Measurements from ENCODE around the gene P2RX1.

Gene P2RX1

DNA sequence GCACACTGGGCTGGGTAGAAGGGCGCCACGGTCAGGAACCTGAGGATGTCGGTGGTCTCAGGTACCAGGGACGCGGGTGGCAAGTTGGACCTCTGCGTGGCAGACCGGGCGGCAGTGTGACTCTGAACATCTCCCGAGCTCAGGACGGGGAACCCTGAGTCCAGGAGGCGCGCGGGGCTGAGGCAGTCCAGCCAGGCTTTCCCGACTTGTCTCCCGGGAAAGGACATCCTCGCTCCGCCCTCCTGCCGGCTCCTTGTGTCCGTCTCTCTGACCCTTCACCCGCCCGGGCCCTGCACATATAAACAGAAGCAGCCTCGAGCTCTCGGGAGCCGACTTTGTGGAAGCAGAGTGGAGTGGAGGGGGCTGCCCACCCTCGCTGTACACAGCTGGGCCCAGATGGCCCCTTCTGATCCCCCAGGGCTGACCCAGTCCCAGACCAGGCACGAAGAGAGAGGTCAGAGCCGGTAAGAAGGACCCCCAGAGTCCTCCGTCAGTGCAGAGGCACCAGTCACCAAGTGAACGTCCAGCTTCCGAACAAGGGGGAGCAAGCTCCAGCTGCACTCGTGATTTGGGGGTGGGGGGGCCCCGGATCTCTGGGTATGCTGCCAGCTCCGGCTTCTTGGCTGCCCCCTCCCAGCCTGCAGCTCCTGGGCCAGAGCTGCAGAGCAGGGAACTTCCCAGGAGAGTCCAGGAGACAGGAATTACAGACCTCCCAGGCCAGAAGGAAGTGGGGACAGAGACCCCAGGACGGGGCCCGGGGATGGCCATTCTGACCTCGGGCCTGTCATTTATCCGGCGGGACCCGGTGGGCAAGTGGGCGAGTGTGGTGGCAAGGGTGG is 8.5 kb upstream of the P2RX1 start:
- no peak for DNase-seq

DNA sequence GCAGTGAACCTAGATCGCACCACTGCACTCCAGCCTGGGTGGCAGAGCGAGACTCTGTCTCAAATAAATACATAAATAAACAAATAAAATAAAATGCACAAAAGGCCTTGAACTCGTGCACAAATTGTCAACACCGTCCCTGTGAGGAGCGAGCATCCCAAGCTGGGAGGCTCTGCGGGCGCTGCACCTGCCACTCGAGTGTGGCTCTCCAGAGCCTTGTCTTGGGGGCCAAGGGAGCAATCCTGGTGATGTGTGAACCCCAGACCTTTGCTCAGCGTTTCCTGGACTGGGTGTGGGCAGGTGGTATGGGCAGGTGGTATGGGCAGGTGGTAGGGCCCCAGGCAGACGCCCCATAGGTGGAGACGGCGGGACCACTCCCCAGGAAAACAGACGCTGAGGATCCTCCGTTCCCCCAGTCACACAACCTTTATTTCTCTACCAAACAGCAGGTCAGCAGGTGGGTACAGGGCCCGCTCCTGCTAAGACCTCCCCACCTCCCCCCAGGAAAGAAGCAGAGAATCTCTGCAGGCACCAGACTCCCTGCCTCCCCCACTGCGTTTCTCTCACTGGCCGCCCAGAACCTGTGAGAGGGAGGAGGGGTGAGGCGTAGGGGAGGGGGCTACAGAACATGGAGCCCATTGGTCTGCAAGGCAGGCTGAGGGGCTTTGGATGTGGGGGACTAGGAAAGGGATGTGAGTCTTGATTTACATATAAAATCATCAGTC is 7.4 kb upstream of the P2RX1 start:
- DNase-seq, result no peak

- DNase-seq, result no peak
Measured at GRCh38 chr17:3922765-3923164, 6.5 kb upstream of the P2RX1 start.

DNA sequence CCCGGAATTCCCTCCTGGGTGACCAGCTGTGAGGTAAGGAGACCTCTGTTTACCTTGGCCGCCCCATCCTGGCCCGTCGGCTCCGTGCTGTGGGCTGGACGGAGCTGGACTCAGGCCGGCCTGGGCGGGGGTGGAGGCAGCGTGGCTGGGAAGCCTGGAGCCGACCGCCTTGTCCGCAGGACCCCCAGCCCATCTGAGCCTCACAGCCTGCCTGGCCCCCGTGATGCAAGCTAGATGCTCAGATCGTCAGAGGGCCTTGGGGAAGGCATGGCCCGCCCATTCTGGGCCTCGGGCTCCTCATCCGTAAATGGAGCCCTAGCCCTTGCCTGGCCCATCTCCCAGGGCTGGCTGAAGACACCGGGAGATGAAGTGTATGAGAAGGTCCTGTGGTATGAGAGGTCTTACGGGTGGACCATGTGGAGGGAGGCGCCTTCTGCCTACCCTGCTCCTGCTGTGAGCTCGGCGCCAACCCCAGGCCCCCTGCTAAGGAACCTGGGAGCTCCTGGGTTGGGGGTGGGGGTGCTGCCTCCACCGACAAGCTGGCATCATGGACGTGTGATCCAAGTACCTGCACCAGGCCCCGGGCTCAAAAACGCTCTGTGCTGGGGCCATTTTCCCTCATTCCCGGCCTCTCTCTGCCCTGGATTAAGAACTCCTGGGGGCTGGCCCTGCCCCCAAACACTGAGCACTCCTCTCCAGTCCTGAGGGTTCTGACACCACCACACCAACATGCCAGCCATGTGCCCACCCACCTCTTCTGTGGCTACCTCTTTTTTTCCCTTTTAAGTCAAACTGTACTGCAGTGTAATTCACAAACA is 5.4 kb upstream of the P2RX1 start:
- no peak for DNase-seq

DNA sequence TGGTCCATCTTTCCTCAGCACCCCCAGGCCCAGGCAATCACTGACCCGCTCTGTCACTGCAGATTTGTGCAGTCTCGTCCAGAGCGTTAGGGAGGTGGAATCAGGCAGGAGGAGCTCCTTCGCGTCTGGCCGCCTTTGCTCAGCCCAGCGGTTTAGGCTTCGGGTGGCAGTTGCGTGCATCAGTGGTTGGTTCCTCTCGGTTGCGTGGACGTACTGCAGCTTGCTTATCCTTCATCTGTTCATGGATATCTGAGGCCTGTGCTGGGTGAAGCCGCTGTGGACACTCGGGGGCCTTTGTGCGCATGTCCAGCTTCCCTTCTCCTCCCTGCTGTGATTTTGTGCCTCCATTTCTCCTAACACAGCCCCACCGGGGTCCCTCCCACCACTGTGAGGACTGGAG is 4.7 kb upstream of the P2RX1 start:
- DNase-seq, result no peak

- DNase-seq, result no peak
Measured at GRCh38 chr17:3919123-3919624, 2.9 kb upstream of the P2RX1 start.

DNA sequence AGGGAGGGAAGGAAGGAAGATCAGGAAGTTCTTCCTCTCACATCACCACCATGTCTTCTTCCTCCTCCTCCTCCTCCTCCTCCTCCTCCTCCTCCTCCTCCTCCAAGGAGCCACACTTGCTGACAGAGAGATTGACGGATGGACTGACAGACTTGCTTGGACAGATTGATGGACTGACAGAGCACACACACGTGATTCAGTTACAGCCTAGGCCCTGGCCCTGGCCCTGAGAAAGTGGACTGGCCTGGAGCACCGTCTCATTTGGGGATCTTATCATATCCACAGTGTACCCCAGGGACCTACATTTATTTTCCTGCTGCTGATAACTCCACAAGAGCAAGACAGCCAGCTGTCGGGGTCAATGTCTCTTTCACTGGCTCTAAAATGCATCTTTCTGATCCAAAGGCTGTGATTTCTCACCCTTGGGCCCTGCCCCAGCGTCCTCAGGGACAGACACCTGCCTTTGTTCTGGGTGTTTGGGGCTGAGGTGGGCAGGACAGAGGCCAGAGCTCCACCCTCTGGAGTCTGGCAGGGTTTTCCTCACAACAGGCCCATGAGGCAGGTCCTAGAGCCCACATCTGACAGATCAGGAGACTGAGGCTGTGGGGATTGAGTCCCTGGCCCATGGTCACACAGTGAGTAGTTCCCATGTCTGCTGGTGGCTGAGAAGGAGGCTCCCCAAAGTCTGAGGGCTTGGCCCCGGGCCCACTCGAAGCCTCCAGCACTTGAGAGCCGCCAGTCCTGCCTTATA is 2.3 kb upstream of the P2RX1 start:
- DNase-seq, result no peak

GRCh38 chr17:3917391-3917931 is 1.2 kb upstream of the P2RX1 start:
- DNase-seq, result no peak

- no peak for DNase-seq
Measured at GRCh38 chr17:3916825-3917224, 560 bp upstream of the P2RX1 start.

DNA sequence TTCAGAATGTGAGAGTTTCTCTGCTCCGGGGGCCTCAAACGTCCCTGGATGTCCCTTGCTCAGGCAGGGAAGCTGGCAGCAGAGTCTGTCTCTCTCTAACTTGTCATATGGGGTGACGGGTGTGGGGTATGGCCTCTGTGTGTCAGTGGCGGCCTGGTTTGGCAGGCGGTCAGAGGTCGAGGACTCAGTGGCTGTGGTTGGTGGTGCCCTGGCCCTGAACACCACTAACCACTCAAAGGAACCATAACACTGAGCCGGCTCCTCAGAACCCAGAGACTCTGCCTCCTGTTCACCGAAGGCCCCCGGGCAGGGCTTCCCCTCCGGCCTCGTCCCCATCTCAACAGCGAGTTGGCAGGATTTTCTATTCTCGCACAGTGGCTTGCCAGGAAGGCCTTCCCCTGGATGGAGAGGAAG is 677 bp downstream of the P2RX1 start:
- DNase-seq, result no peak

DNA sequence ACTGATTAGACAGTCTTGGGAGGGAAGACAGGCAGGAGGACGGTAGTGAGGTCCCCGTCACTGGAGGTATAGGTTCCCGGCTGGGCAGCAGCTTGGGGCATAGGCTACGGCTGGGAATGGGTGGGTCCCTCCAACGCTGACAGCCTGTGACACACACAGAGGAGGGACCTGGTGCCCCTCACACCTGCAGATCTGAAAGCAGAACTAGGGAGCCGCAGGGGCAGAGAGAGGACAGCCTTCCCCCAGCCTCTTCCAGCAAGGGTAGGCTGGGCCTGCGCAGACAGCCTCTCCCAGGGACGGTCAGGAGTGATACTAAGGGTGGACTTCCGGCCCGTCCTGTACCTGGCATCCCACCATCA is 2.0 kb downstream of the P2RX1 start:
- no peak for DNase-seq

DNA sequence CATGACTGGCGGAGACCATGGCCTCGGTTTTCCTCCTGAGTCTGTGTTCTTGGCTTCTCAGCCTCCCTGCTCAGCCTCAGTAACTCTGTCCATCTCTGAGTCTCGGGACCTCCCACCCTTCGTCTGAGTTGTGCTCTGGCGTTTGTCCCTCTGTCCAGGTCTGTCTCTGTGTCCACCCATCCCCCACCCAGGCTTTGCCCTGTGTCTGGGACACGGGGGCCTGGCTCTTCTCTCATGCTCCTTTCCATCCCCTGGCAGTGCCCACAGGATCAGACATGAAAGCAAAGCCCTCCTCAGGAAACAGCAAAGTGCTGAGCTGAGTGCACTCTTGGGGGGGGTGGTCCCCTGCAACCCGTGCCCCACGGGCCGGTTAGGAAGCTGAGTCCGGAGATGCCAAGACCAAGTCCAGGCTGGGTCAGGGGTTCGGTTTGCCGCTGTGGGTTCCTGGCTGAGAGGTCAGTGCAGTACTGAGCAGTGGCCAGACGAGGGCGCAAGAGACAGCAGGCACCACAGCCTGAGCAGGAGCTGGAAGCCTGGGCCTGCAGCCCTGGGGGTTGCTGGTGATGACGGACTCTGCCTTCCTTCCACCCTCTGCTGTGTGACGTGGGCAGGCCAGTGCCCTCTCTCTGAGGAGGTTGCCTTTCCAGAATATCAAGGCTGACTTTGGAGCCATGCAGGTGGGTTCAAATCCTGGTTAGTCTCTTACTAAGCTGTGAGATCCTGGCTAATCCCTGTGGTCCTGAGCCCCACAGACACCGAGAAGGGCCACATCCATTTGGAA is 2.5 kb downstream of the P2RX1 start:
- DNase-seq, result peak; percentile 74

GRCh38 chr17:3912827-3913226 is 3.4 kb downstream of the P2RX1 start:
- no peak for DNase-seq

DNA sequence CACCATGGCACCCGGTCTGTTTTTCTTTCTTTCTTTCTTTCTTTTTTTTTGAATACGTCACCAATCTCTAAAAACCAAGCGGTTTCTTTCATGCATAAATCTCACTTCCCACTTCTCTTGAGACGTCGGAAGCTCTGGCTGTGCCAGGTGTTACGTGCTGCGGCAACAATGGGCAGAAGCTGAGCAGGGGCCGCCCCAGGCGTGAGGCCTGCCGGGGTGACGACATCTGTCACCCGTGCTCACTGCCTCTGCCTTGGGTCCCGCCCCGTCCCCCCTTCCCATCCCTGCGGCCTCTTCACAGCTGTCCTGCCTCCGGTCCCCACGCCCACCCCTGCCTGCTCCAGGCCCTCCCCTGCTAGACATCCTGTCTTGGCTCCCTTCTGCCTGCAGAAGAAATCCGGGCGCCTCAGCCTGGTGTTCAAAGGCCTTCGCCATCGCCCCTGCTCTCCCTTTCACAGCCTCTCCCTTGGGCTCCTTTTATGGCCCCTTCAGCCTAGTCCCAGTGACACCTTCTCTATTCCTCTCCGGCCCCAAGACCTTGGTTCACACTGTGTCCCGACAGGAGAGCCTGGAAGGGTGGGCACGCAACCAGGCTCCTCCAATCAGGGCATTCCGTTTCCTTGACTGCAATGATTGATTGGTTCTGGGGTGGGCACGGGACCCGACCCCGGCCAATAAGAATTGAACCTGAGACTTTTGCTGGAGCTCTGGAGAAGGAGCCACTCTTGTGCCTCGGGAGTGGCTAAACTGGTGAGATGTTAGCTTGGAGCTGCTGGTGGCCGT is 4.8 kb downstream of the P2RX1 start:
- DNase-seq, result no peak

DNA sequence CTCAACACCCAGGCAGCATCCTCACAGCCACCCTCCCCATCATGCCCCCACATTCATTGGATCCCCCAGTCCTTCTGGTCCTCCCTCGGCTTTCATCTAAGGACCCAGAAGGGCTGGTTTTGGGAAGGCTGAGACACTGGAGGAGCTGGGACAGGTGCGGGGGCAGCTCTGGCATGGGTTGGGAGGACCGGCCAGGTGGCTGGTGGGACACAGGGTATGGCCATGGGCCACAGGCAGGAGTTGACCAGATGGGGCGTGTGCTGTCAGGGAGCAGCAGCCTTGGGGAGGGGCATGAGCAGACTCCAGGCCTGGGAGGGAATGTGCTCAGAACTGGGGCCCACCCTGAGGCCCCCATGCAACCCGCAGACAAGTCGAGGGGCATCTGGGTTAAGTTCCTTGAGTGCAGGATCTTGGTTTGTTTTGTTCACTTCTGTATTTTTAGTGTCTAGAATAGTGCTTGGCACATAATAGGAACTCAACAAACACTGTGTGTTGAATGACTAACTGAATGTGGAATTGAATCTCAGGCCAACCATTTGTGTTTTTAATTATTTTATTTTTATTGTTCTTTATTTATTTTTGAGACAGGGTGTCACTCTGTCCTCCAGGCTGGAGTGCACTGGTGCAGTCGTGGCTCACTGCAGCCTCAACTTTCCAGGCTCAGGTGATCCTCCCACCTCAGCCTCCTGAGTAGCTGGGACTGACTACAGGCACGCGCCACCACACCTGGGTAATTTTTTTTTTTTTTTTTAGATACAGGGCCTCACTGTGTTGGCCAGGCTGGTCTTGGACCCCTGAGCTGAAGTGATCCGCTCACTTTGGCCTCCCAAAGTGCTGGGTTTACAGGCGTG is 5.6 kb downstream of the P2RX1 start:
- DNase-seq, result no peak

GRCh38 chr17:3909257-3909656 is 7.0 kb downstream of the P2RX1 start:
- DNase-seq, result no peak

DNA sequence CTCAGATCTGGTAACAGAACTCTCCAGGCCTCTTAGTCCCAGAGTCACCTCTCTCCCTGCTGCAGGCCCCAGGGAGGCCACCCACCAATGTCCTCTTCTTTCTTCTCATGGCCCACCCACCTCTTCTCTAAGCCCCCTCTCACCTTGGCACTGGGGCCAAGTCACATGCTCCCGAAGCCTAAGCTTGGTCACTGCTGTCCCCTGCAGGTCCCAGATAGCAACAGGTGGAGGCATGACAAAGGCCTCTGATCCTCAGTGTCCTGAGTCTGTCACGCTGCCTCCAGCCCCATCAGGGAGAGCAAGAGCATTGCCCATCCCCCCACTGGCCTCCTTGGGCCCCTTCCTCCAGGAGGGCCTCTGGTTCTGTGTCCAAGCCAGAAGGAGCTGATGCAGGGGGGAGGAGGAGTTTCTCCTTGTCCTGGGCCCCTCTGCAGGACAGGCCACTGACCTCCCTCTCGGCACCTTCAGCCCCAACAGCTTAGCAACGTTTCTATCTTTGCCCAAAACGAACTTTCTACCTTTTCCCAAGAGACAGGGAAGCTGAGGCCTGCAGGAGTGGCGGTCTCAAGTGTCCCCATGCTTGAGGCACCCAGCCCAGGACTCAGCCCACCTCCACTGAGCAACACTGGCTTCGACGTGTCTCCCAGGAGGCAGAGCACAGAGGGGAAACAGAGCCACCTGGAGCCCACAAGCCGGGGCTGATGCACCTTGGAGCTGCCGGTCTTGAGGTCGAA is 8.6 kb downstream of the P2RX1 start:
- DNase-seq, result no peak

- DNase-seq, result no peak
Measured at GRCh38 chr17:3906881-3907280, 9.4 kb downstream of the P2RX1 start.
